IMR-90 (cell line): Measurements from ENCODE around the gene HYCC2. TPM values are rescaled to one million over a fixed set of nuclear protein-coding genes. Genes with fewer than 3 reads are reported as not detected.

Source experiments
- ATAC-seq: fragments of 200-7000 bp; cut with Tn5 transposase; 2 replicates; pipeline ENCODE4 v1.9.1; 2020; ENCODE audit warnings: low read depth, mild to moderate bottlenecking, moderate library complexity
- BruUV-seq: library from RNA; stranded (reverse); fragments of 400-500 nt; replicated peaks from 2 replicates; lab custom pipeline; 2021; lab: Mats Ljungman, UMichigan
- CTCF ChIA-PET: fragments of 300-600 bp; formaldehyde crosslinking; extraction: SDS; loops from one replicate; lab custom pipeline; 2021; ENCODE audit warnings: antibody characterized with exemption; lab: Yijun Ruan, JAX
- POLR2A ChIA-PET: fragments of 300-600 bp; sonication (Branson Sonifier 250); formaldehyde crosslinking; loops from one replicate; lab custom pipeline; 2022; ENCODE audit warnings: antibody characterized with exemption; ENCODE audit not compliant: unreplicated experiment; lab: Charles Lee
- DNase-seq: peaks from one replicate; pipeline ENCODE4 v3.0.0; 2013
- H2AFZ ChIP-seq: replicated peaks from 2 replicates; pipeline ENCODE3; 2013; ENCODE audit warnings: low read length, mild to moderate bottlenecking; ENCODE audit not compliant: poor library complexity
- H2AK5ac ChIP-seq: 2 replicates; pipeline ENCODE4 v1.6.1; 2013; ENCODE audit warnings: low read depth, low read length, inconsistent platforms
- H2AK9ac ChIP-seq: replicated peaks from 2 replicates; pipeline ENCODE3; 2013; ENCODE audit warnings: mild to moderate bottlenecking, low read depth, low read length, moderate library complexity; ENCODE audit not compliant: poor library complexity
- H2BK120ac ChIP-seq: 2 replicates; pipeline ENCODE4 v1.6.1; 2013; ENCODE audit warnings: low read depth, low read length, inconsistent platforms
- H2BK15ac ChIP-seq: 3 replicates; pipeline ENCODE4 v1.6.1; 2013; ENCODE audit warnings: low read depth, low read length, inconsistent platforms
- H2BK20ac ChIP-seq: 2 replicates; pipeline ENCODE4 v1.6.1; 2013; ENCODE audit warnings: low read depth, mild to moderate bottlenecking, inconsistent platforms, low read length, moderate library complexity
- H2BK5ac ChIP-seq: 2 replicates; pipeline ENCODE4 v1.6.1; 2013; ENCODE audit warnings: mild to moderate bottlenecking, low read depth, low read length, inconsistent platforms; ENCODE audit not compliant: poor library complexity, severe bottlenecking
- H3K14ac ChIP-seq: replicated peaks from 2 replicates; pipeline ENCODE4 v1.6.1; 2013; ENCODE audit warnings: low read depth, low read length, inconsistent platforms
- H3K18ac ChIP-seq: 2 replicates; pipeline ENCODE4 v1.6.1; 2013; ENCODE audit warnings: low read depth, low read length, control low read depth
- H3K23ac ChIP-seq: 2 replicates; pipeline ENCODE4 v1.6.1; 2013; ENCODE audit warnings: low read depth, low read length, inconsistent platforms
- H3K27ac ChIP-seq: 2 replicates; pipeline ENCODE4 v1.5.1; 2013; ENCODE audit warnings: mild to moderate bottlenecking, control low read depth, low read length; ENCODE audit not compliant: insufficient read depth
- H3K27me3 ChIP-seq: 2 replicates; pipeline ENCODE4 v1.6.1; 2013; ENCODE audit warnings: low read length; ENCODE audit not compliant: control insufficient read depth, insufficient read depth
- H3K36me3 ChIP-seq: 2 replicates; pipeline ENCODE4 v1.6.1; 2013; ENCODE audit warnings: low read length, mixed read lengths; ENCODE audit not compliant: control insufficient read depth, insufficient read depth
- H3K4ac ChIP-seq: 2 replicates; pipeline ENCODE4 v1.6.1; 2013; ENCODE audit warnings: low read depth, low read length, inconsistent platforms
- H3K4me1 ChIP-seq: 2 replicates; pipeline ENCODE4 v1.6.1; 2013; ENCODE audit warnings: low read length, mixed read lengths; ENCODE audit not compliant: control insufficient read depth, insufficient read depth
- H3K4me2 ChIP-seq: 2 replicates; pipeline ENCODE4 v1.6.1; 2013; ENCODE audit warnings: low read depth, mild to moderate bottlenecking, control low read depth, low read length, moderate library complexity
- H3K4me3 ChIP-seq: 2 replicates; pipeline ENCODE4 v1.5.1; 2013; ENCODE audit warnings: low read depth, mild to moderate bottlenecking, control low read depth, low read length, moderate library complexity; ENCODE audit not compliant: insufficient read depth
- H3K56ac ChIP-seq: 2 replicates; pipeline ENCODE4 v1.6.1; 2013; ENCODE audit warnings: low read length, inconsistent platforms; ENCODE audit not compliant: insufficient read depth; ENCODE audit errors: extremely low read depth
- H3K79me1 ChIP-seq, 2 experiments: 2 replicates each; pipeline ENCODE4 v1.6.1; 2013; ENCODE audit warnings: low read length in 2 of 2, inconsistent platforms in 1 of 2, low read depth in 1 of 2
- H3K9ac ChIP-seq: 2 replicates; pipeline ENCODE4 v1.6.1; 2013; ENCODE audit warnings: low read depth, low read length, control low read depth
- H3K9me1 ChIP-seq: 2 replicates; pipeline ENCODE4 v1.6.1; 2013; ENCODE audit warnings: low read length, inconsistent platforms; ENCODE audit not compliant: insufficient read depth
- H3K9me3 ChIP-seq: 2 replicates; pipeline ENCODE4 v1.6.1; 2013; ENCODE audit warnings: low read length; ENCODE audit not compliant: control insufficient read depth, insufficient read depth
- H4K20me1 ChIP-seq: 2 replicates; pipeline ENCODE4 v1.6.1; 2013; ENCODE audit warnings: low read length, inconsistent platforms; ENCODE audit not compliant: insufficient read depth
- H4K5ac ChIP-seq: 2 replicates; pipeline ENCODE4 v1.6.1; 2013; ENCODE audit warnings: mild to moderate bottlenecking, low read depth, low read length, control low read depth
- H4K8ac ChIP-seq, 2 experiments: 2 replicates each; pipeline ENCODE4 v1.6.1; 2013; ENCODE audit warnings: low read depth in 2 of 2, low read length in 2 of 2, control low read depth in 1 of 2, inconsistent platforms in 1 of 2
- H4K91ac ChIP-seq: 2 replicates; pipeline ENCODE4 v1.6.1; 2013; ENCODE audit warnings: low read depth, low read length, inconsistent platforms; ENCODE audit not compliant: insufficient read depth
- BHLHE40 ChIP-seq: fragments of 150-350 bp; IDR thresholded peaks from 2 replicates; pipeline ENCODE4 v1.6.1; 2016; ENCODE audit warnings: mild to moderate bottlenecking, low read depth, low read length
- CEBPB ChIP-seq: IDR thresholded peaks from 2 replicates; pipeline ENCODE4 v1.6.1; 2012; ENCODE audit warnings: low read depth, low read length, improper control_type of control experiment
- CHD1 ChIP-seq: IDR thresholded peaks from 2 replicates; pipeline ENCODE4 v1.6.1; 2012; ENCODE audit warnings: low read depth, low read length, improper control_type of control experiment
- ELK1 ChIP-seq: fragments of 150-350 bp; IDR thresholded peaks from 2 replicates; pipeline ENCODE4 v1.6.1; 2016; ENCODE audit warnings: low read depth, mild to moderate bottlenecking, low read length, moderate library complexity, borderline replicate concordance
- FOS ChIP-seq: fragments of 150-350 bp; IDR thresholded peaks from 2 replicates; pipeline ENCODE4 v1.6.1; 2016; ENCODE audit warnings: low read depth, low read length
- MAFK ChIP-seq: IDR thresholded peaks from 2 replicates; pipeline ENCODE4 v1.6.1; 2012; ENCODE audit warnings: low read depth, low read length, improper control_type of control experiment
- MAZ ChIP-seq: IDR thresholded peaks from 2 replicates; pipeline ENCODE4 v1.6.1; 2012; ENCODE audit warnings: low read depth, mild to moderate bottlenecking, low read length, improper control_type of control experiment, moderate library complexity, borderline replicate concordance
- MXI1 ChIP-seq: IDR thresholded peaks from 2 replicates; pipeline ENCODE4 v1.6.1; 2012; ENCODE audit warnings: low read depth, mild to moderate bottlenecking, low read length, moderate library complexity, borderline replicate concordance
- NFE2L2 ChIP-seq: fragments of 150-350 bp; IDR thresholded peaks from 2 replicates; pipeline ENCODE4 v1.6.1; 2016; ENCODE audit warnings: low read depth, mild to moderate bottlenecking, low read length
- POLR2A ChIP-seq: IDR thresholded peaks from 2 replicates; pipeline ENCODE4 v1.6.1; 2012; ENCODE audit warnings: mild to moderate bottlenecking, low read depth, low read length
- RAD21 ChIP-seq: IDR thresholded peaks from 2 replicates; pipeline ENCODE4 v1.6.1; 2012; ENCODE audit warnings: low read length, improper control_type of control experiment
- RCOR1 ChIP-seq: IDR thresholded peaks from 2 replicates; pipeline ENCODE4 v1.6.1; 2012; ENCODE audit warnings: mild to moderate bottlenecking, low read length, improper control_type of control experiment; ENCODE audit not compliant: insufficient replicate concordance
- RFX5 ChIP-seq: IDR thresholded peaks from 2 replicates; pipeline ENCODE4 v1.8.0; 2012; ENCODE audit warnings: low read depth, mild to moderate bottlenecking, low read length, moderate library complexity
- SMC3 ChIP-seq: fragments of 150-350 bp; IDR thresholded peaks from 2 replicates; pipeline ENCODE4 v1.6.1; 2016; ENCODE audit warnings: low read depth, mild to moderate bottlenecking, antibody characterized with exemption, low read length, moderate library complexity
- USF2 ChIP-seq: fragments of 150-350 bp; IDR thresholded peaks from 2 replicates; pipeline ENCODE4 v1.6.1; 2017; ENCODE audit warnings: mild to moderate bottlenecking, antibody characterized with exemption, low read length, low read depth
- WGBS, 2 experiments: methylation state at CpG; one replicate each; pipeline versions ENCODE4 v1.1.5 to v1.1.7; 2013; ENCODE audit warnings: missing lambda C conversion rate in 2 of 2; ENCODE audit not compliant: insufficient read length in 1 of 2; ENCODE audit errors: extremely low coverage in 2 of 2; 5-methylcytosine and 5-hydroxymethylcytosine counted together
- dilution Hi-C: fragments of 300-500 bp; cut with HindIII; formaldehyde crosslinking; loops from one replicate; pipeline ENCODE4 v1.14.3; 2018; ENCODE audit warnings: low sequenced_read_pairs; ENCODE audit not compliant: unreplicated experiment
- in situ Hi-C: fragments of 300-500 bp; cut with MboI; formaldehyde crosslinking; loops from 3 replicates; pipeline ENCODE4 v1.14.3; 2019; ENCODE audit warnings: low sequenced_read_pairs, inconsistent platforms, mixed read lengths
- intact Hi-C: fragments of 100-400 bp; cut with micrococcal nuclease; formaldehyde crosslinking; loops from 2 replicates; pipeline ENCODE4 v1.10.0; 2022
- polyA plus RNA-seq, 3 experiments: library from polyadenylated mRNA; depleted of rRNA; stranded (reverse); fragments of >200 nt; gene quantifications; 2 replicates each; pipeline ENCODE4 v1.2.3, GENCODE V29; 2012; ENCODE audit warnings: low replicate concordance in 1 of 3
- total RNA-seq: library from RNA; depleted of rRNA; stranded (reverse); fragments of >200 nt; gene quantifications from 2 replicates; pipeline ENCODE4 v1.2.3, GENCODE V29; 2012
- TF ChIP-seq, protein P1 (sequence below): conservative IDR thresholded peaks from 2 replicates; pipeline ENCODE4 v1.5.1; 2012; ENCODE audit warnings: mild to moderate bottlenecking, low read depth, low read length, improper control_type of control experiment

HYCC2 gene
- total and polyA plus RNA-seq, 2 of the 4 experiments (the other 2 are of a cell fraction) = 2.2 to 9.1 TPM

DNA sequence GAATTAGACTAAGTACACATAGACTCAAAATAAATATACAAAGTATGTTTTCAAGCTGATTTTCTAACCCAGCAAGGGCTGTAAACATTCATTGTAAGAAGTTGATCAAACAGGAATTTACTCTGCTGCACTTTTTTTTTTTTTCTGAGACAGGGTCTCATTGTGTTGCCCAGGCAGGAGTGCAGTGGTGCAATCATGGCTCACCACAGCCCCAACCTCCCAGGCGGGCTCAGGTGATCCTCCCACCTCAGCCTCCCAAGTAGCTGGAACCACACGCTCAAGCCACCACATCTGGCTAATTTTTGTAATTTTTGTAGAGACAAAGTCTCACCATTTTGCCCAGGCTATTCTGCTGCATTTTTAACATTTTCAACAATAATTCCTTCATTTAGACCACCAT lies 36.2 kb upstream of the HYCC2 start:
- Histone ChIP-seq H3K18ac (no peak overlapping the region), H3K9me3 (no peaks in the 10 kb centered on the region), H4K5ac (no peak overlapping the region), H2AFZ (no peak overlapping the region), H3K27ac (no peak overlapping the region), H2AK5ac (no peak overlapping the region), H3K4me2 (no peak overlapping the region), H3K9me1 (no peaks in the 10 kb centered on the region), H4K91ac (no peak overlapping the region), H3K27me3 (no peaks in the 10 kb centered on the region), H2BK120ac (no peak overlapping the region), H3K36me3 (no peaks in the 10 kb centered on the region), H3K56ac (no peak overlapping the region), H3K23ac (no peak overlapping the region), H2BK20ac (no peak overlapping the region), H3K79me1 (no peaks in the 10 kb centered on the region), H2AK9ac (no peak overlapping the region), H3K4ac (no peak overlapping the region), H2BK5ac (no peak overlapping the region), H4K20me1 (no peaks in the 10 kb centered on the region), H3K4me3 (no peak overlapping the region), H3K9ac (no peak overlapping the region), H2BK15ac (no peak overlapping the region), H3K14ac (no peak overlapping the region), H3K4me1 (no peaks in the 10 kb centered on the region), H4K8ac (no peak overlapping the region)
- ATAC-seq = no peak
- POLR2A ChIA-PET = no interaction called here
- TF ChIP-seq, protein P1, sequence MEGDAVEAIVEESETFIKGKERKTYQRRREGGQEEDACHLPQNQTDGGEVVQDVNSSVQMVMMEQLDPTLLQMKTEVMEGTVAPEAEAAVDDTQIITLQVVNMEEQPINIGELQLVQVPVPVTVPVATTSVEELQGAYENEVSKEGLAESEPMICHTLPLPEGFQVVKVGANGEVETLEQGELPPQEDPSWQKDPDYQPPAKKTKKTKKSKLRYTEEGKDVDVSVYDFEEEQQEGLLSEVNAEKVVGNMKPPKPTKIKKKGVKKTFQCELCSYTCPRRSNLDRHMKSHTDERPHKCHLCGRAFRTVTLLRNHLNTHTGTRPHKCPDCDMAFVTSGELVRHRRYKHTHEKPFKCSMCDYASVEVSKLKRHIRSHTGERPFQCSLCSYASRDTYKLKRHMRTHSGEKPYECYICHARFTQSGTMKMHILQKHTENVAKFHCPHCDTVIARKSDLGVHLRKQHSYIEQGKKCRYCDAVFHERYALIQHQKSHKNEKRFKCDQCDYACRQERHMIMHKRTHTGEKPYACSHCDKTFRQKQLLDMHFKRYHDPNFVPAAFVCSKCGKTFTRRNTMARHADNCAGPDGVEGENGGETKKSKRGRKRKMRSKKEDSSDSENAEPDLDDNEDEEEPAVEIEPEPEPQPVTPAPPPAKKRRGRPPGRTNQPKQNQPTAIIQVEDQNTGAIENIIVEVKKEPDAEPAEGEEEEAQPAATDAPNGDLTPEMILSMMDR = no peak
- no peak for TF ChIP-seq MAFK
- TF ChIP-seq ELK1 = no peak
- no peak for TF ChIP-seq CEBPB
- TF ChIP-seq MXI1 = no peak
- no peak for TF ChIP-seq SMC3
- TF ChIP-seq POLR2A = no peak
- TF ChIP-seq BHLHE40 = no peak
- TF ChIP-seq RFX5 = no peak
- TF ChIP-seq CHD1 = no peak
- no peak for TF ChIP-seq MAZ
- no peak for TF ChIP-seq USF2
- no peak for TF ChIP-seq RCOR1
- no peak for TF ChIP-seq NFE2L2
- no peak for TF ChIP-seq FOS
- no peak for TF ChIP-seq RAD21
- no peak for DNase-seq
- in situ Hi-C loops (no loop called here), dilution Hi-C loops (no loop called here), intact Hi-C loops (no loop called here)
- WGBS, 2 experiments = no CpG with 5 or more reads among the region's 2 CpGs
- CTCF ChIA-PET = interaction anchor here (0.6 to 0.7 kb wide), 2 partner anchors 22 to 78 kb away, joined by 5 to 6 read pairs; no protein-coding TSS in a partner anchor
- BruUV-seq = no TSS peak
